ENCODE data around the gene NADSYN1.

Gene NADSYN1

GRCh38 chr11:71474141-71474770, 21.3 kb downstream of the NADSYN1 start:
- DNase-seq (ENCODE audit: low spot score), result no peak

- no peak for DNase-seq (ENCODE audit: low spot score)
These were observed 21.9 kb downstream of the NADSYN1 start for GRCh38 chr11:71474771-71475483.

GRCh38 chr11:71476031-71476430, 23.0 kb downstream of the NADSYN1 start:
- DNase-seq (ENCODE audit: low spot score), result no peak

- DNase-seq (ENCODE audit: low spot score), result no peak
These were observed 24.1 kb downstream of the NADSYN1 start for GRCh38 chr11:71476926-71477640.

- no peak for DNase-seq (ENCODE audit: low spot score)
These were observed 24.9 kb downstream of the NADSYN1 start for GRCh38 chr11:71477641-71478527.

GRCh38 chr11:71478528-71478840, 25.5 kb downstream of the NADSYN1 start:
- no peak for DNase-seq (ENCODE audit: low spot score)

- no peak for DNase-seq (ENCODE audit: low spot score)
These were observed 28.3 kb downstream of the NADSYN1 start for GRCh38 chr11:71481101-71481960.

GRCh38 chr11:71482216-71482615, 29.2 kb downstream of the NADSYN1 start:
- DNase-seq (ENCODE audit: low spot score), result no peak

- DNase-seq (ENCODE audit: low spot score), result no peak
These were observed 29.9 kb downstream of the NADSYN1 start for GRCh38 chr11:71482746-71483364.

GRCh38 chr11:71483692-71484091, 30.7 kb downstream of the NADSYN1 start:
- DNase-seq (ENCODE audit: low spot score), result no peak

- DNase-seq (ENCODE audit: low spot score), result no peak
These were observed 31.5 kb downstream of the NADSYN1 start for GRCh38 chr11:71484248-71485062.

- DNase-seq (ENCODE audit: low spot score), result no peak
These were observed 32.0 kb downstream of the NADSYN1 start for GRCh38 chr11:71485063-71485399.

- DNase-seq (ENCODE audit: low spot score), result no peak
These were observed 32.5 kb downstream of the NADSYN1 start for GRCh38 chr11:71485466-71485865.

GRCh38 chr11:71486320-71486719, 33.3 kb downstream of the NADSYN1 start:
- DNase-seq (ENCODE audit: low spot score), result no peak

GRCh38 chr11:71488681-71489270, 35.8 kb downstream of the NADSYN1 start:
- no peak for DNase-seq (ENCODE audit: low spot score)

GRCh38 chr11:71489311-71490043, 36.5 kb downstream of the NADSYN1 start:
- DNase-seq (ENCODE audit: low spot score), result no peak

GRCh38 chr11:71490044-71490730, 37.2 kb downstream of the NADSYN1 start:
- DNase-seq (ENCODE audit: low spot score), result no peak

- DNase-seq (ENCODE audit: low spot score), result no peak
These were observed 37.9 kb downstream of the NADSYN1 start for GRCh38 chr11:71490731-71491390.

Data from putamen (tissue), 1 donor.